ENCODE results near the gene HSBP1L1.

HSBP1L1 gene

GRCh38 chr18:79964330-79965118, at the start of gene HSBP1L1:
HSBP1L1 (plus strand) TSS chr18:79964643; CDS start chr18:79964736, 93 bp downstream.
- DNase-seq, result peak; percentile 81

GRCh38 chr18:79915161-79916127, 49.0 kb upstream of the HSBP1L1 start:
- DNase-seq, result no peak

- no peak for DNase-seq
These were observed 48.3 kb upstream of the HSBP1L1 start for GRCh38 chr18:79916128-79916494.

- no peak for DNase-seq
These were observed 47.8 kb upstream of the HSBP1L1 start for GRCh38 chr18:79916546-79917168.

- DNase-seq, result no peak
These were observed 47.1 kb upstream of the HSBP1L1 start for GRCh38 chr18:79917169-79917852.

GRCh38 chr18:79917853-79918614, 46.4 kb upstream of the HSBP1L1 start:
- DNase-seq, result no peak

- DNase-seq, result no peak
These were observed 45.8 kb upstream of the HSBP1L1 start for GRCh38 chr18:79918615-79919011.

GRCh38 chr18:79919089-79919488, 45.4 kb upstream of the HSBP1L1 start:
- no peak for DNase-seq

- DNase-seq, result no peak
These were observed 42.2 kb upstream of the HSBP1L1 start for GRCh38 chr18:79921984-79922965.

- DNase-seq, result no peak
These were observed 41.5 kb upstream of the HSBP1L1 start for GRCh38 chr18:79922971-79923411.

GRCh38 chr18:79923896-79924585, 40.4 kb upstream of the HSBP1L1 start:
- DNase-seq, result no peak

GRCh38 chr18:79924814-79925731, 39.4 kb upstream of the HSBP1L1 start:
- no peak for DNase-seq

GRCh38 chr18:79926306-79926705, 38.1 kb upstream of the HSBP1L1 start:
- DNase-seq, result no peak

GRCh38 chr18:79926715-79927606, 37.5 kb upstream of the HSBP1L1 start:
- no peak for DNase-seq

GRCh38 chr18:79927607-79928562, 36.6 kb upstream of the HSBP1L1 start:
- DNase-seq, result no peak

GRCh38 chr18:79928563-79928960, 35.9 kb upstream of the HSBP1L1 start:
- DNase-seq, result no peak
